ENCODE data around the gene PCCA. TPM values are rescaled to one million over a fixed set of nuclear protein-coding genes. Genes with fewer than 3 reads are reported as not detected.

PCCA gene
- total RNA-seq, 1 donor from 2014 or later: 33.3 TPM

GRCh38 chr13:100493418-100493817 is 404.5 kb downstream of the PCCA start:
- Mint-ChIP-seq H3K27me3 (ENCODE audit: unreplicated experiment) (no peaks in the 10 kb centered on the region), H3K4me1 (ENCODE audit: unreplicated experiment) (peaks cover 11% of the 10 kb centered on the region), H3K9me3 (ENCODE audit: unreplicated experiment) (no peaks in the 10 kb centered on the region), H3K4me3 (ENCODE audit: unreplicated experiment) (no peak overlapping the region), H3K36me3 (ENCODE audit: low read depth, unreplicated experiment) (no peaks in the 10 kb centered on the region), H3K27ac (ENCODE audit: unreplicated experiment) (no peak overlapping the region)
- DNase-seq (ENCODE audit: low spot score): no peak
- TF ChIP-seq CTCF (IDR thresholded peaks at IDR 0.05; ENCODE audit: unreplicated experiment): no peak

GRCh38 chr13:100495455-100495854 is 406.6 kb downstream of the PCCA start:
- peaks cover 2% of the 10 kb centered on the region for H3K27me3 Mint-ChIP-seq (ENCODE audit: unreplicated experiment)
- no peak for TF ChIP-seq CTCF (IDR thresholded peaks at IDR 0.05; ENCODE audit: unreplicated experiment)
- no peaks in the 10 kb centered on the region for H3K9me3 Mint-ChIP-seq (ENCODE audit: unreplicated experiment)
- H3K27ac Mint-ChIP-seq (ENCODE audit: unreplicated experiment): no peak overlapping the region
- peaks cover 11% of the 10 kb centered on the region for H3K4me1 Mint-ChIP-seq (ENCODE audit: unreplicated experiment)
- no peaks in the 10 kb centered on the region for H3K36me3 Mint-ChIP-seq (ENCODE audit: low read depth, unreplicated experiment)
- DNase-seq (ENCODE audit: low spot score): no peak
- H3K4me3 Mint-ChIP-seq (ENCODE audit: unreplicated experiment): no peak overlapping the region

- no peak for TF ChIP-seq CTCF (IDR thresholded peaks at IDR 0.05; ENCODE audit: unreplicated experiment)
- DNase-seq (ENCODE audit: low spot score): no peak
- peaks cover 5% of the 10 kb centered on the region for H3K4me1 Mint-ChIP-seq (ENCODE audit: unreplicated experiment)
Observed at GRCh38 chr13:100497389-100497788, 408.5 kb downstream of the PCCA start.

GRCh38 chr13:100502446-100502845 is 413.6 kb downstream of the PCCA start:
- Mint-ChIP-seq H3K27me3 (ENCODE audit: unreplicated experiment) (peaks cover 5% of the 10 kb centered on the region), H3K9me3 (ENCODE audit: unreplicated experiment) (no peaks in the 10 kb centered on the region), H3K4me3 (ENCODE audit: unreplicated experiment) (peak overlapping the region; percentile 13), H3K27ac (ENCODE audit: unreplicated experiment) (peak overlapping the region; percentile 83), H3K36me3 (ENCODE audit: low read depth, unreplicated experiment) (peaks cover 4% of the 10 kb centered on the region), H3K4me1 (ENCODE audit: unreplicated experiment) (peaks cover 19% of the 10 kb centered on the region)
- DNase-seq (ENCODE audit: low spot score): no peak
- no peak for TF ChIP-seq CTCF (IDR thresholded peaks at IDR 0.05; ENCODE audit: unreplicated experiment)

More at GRCh38 chr13:100497389-100497788, 408.5 kb downstream of the PCCA start:
- peaks cover 2% of the 10 kb centered on the region for H3K27me3 Mint-ChIP-seq (ENCODE audit: unreplicated experiment)
- no peaks in the 10 kb centered on the region for H3K9me3 Mint-ChIP-seq (ENCODE audit: unreplicated experiment)
- H3K36me3 Mint-ChIP-seq (ENCODE audit: low read depth, unreplicated experiment): no peaks in the 10 kb centered on the region
- H3K27ac Mint-ChIP-seq (ENCODE audit: unreplicated experiment): no peak overlapping the region
- no peak overlapping the region for H3K4me3 Mint-ChIP-seq (ENCODE audit: unreplicated experiment)

GRCh38 chr13:100503622-100504021 is 414.7 kb downstream of the PCCA start:
- H3K4me1 Mint-ChIP-seq (ENCODE audit: unreplicated experiment): peaks cover 19% of the 10 kb centered on the region
- H3K27ac Mint-ChIP-seq (ENCODE audit: unreplicated experiment): no peak overlapping the region
- TF ChIP-seq CTCF (IDR thresholded peaks at IDR 0.05; ENCODE audit: unreplicated experiment): no peak
- H3K9me3 Mint-ChIP-seq (ENCODE audit: unreplicated experiment): no peaks in the 10 kb centered on the region
- H3K4me3 Mint-ChIP-seq (ENCODE audit: unreplicated experiment): no peak overlapping the region
- peaks cover 4% of the 10 kb centered on the region for H3K36me3 Mint-ChIP-seq (ENCODE audit: low read depth, unreplicated experiment)
- no peak for DNase-seq (ENCODE audit: low spot score)
- H3K27me3 Mint-ChIP-seq (ENCODE audit: unreplicated experiment): peaks cover 3% of the 10 kb centered on the region

Data from endothelial cell (in vitro differentiated cells).